HepG2 (cell line): ENCODE measurements around the gene SMPD3. TPM values are rescaled to one million over a fixed set of nuclear protein-coding genes. Genes with fewer than 3 reads are reported as not detected.

Experiments
- CCDC6 ChIP-seq: sonication (generic); formaldehyde crosslinking; IDR thresholded peaks from 2 replicates; pipeline ENCODE4 v1.8.1; 2022; ENCODE audit warnings: mild to moderate bottlenecking, missing genetic modification reagents, moderate library complexity
- JARID2 ChIP-seq: sonication (generic); formaldehyde crosslinking; IDR thresholded peaks from 2 replicates; pipeline ENCODE4 v1.8.1; 2023; ENCODE audit warnings: missing genetic modification reagents, inconsistent platforms; ENCODE audit not compliant: insufficient replicate concordance
- JUN ChIP-seq: sonication (generic); formaldehyde crosslinking; IDR thresholded peaks from 2 replicates; pipeline ENCODE4 v1.4.0; 2020; ENCODE audit warnings: mild to moderate bottlenecking, missing genetic modification reagents
- NFATC3 ChIP-seq: sonication (generic); formaldehyde crosslinking; IDR thresholded peaks from 2 replicates; pipeline ENCODE4 v1.5.1; 2020; ENCODE audit warnings: mild to moderate bottlenecking, missing genetic modification reagents
- NR3C1 ChIP-seq: sonication (generic); formaldehyde crosslinking; IDR thresholded peaks from 2 replicates; pipeline ENCODE4 v1.4.0; 2020; ENCODE audit warnings: missing genetic modification reagents
- THAP11 ChIP-seq: IDR thresholded peaks from 2 replicates; pipeline ENCODE4 v1.6.1; 2016; ENCODE audit warnings: missing biosample characterization, missing genetic modification reagents
- WIZ ChIP-seq: sonication (generic); formaldehyde crosslinking; IDR thresholded peaks from 2 replicates; pipeline ENCODE4 v1.5.1; 2020; ENCODE audit warnings: mild to moderate bottlenecking, missing genetic modification reagents
- YEATS4 ChIP-seq: sonication (generic); formaldehyde crosslinking; IDR thresholded peaks from 2 replicates; pipeline ENCODE4 v1.4.0; 2020; ENCODE audit warnings: missing genetic modification reagents, borderline replicate concordance
- ZNF251 ChIP-seq: sonication (generic); formaldehyde crosslinking; IDR thresholded peaks from 2 replicates; pipeline ENCODE4 v1.9.0; 2021; ENCODE audit warnings: mild to moderate bottlenecking, missing genetic modification reagents
- ZNF263 ChIP-seq: sonication (generic); formaldehyde crosslinking; IDR thresholded peaks from 2 replicates; pipeline ENCODE4 v1.4.0; 2020; ENCODE audit warnings: missing genetic modification reagents
- ZNF496 ChIP-seq: sonication (generic); formaldehyde crosslinking; IDR thresholded peaks from 2 replicates; pipeline ENCODE4 v1.8.1; 2023; ENCODE audit warnings: mild to moderate bottlenecking, moderate library complexity, missing genetic modification reagents; ENCODE audit not compliant: insufficient replicate concordance
- ZNF672 ChIP-seq: sonication (generic); formaldehyde crosslinking; IDR thresholded peaks from 2 replicates; pipeline ENCODE4 v1.8.1; 2022; ENCODE audit warnings: missing genetic modification reagents
- ZSCAN29 ChIP-seq: sonication (generic); formaldehyde crosslinking; conservative IDR thresholded peaks from 2 replicates; pipeline ENCODE4 v1.4.0; 2020; ENCODE audit warnings: mild to moderate bottlenecking, missing genetic modification reagents
- polyA plus RNA-seq, 8 experiments: library from polyadenylated mRNA; depleted of rRNA in 3 of 8; stranded (reverse) in 7 of 8; unstranded in 1 of 8; fragments of >200 nt; fragmentation: Illumina TruSeq in 4 of 8; extraction: Trizol in 4 of 8; gene quantifications; 2 replicates each; pipeline versions ENCODE4 v1.2.1 to v1.2.3, GENCODE V29; 2011 to 2016; ENCODE audit warnings: low read depth in 4 of 8, missing spikeins in 1 of 8, mixed read lengths in 1 of 8; ENCODE audit not compliant: insufficient read depth in 1 of 8
- total RNA-seq, 5 experiments: library from RNA; depleted of rRNA; stranded (reverse); fragments of >200 nt; fragmentation: Illumina TruSeq; extraction: Trizol; gene quantifications; 2 replicates each; pipeline ENCODE4 v1.2.3, GENCODE V29; 2016; ENCODE audit warnings: low read depth in 1 of 5
- TF ChIP-seq, protein P1 (sequence below): sonication (generic); formaldehyde crosslinking; IDR thresholded peaks from 2 replicates; pipeline ENCODE4 v1.4.0; 2020; ENCODE audit warnings: missing genetic modification reagents, low read depth, mild to moderate bottlenecking, borderline replicate concordance
- TF ChIP-seq, protein P2 (sequence below): sonication (generic); formaldehyde crosslinking; IDR thresholded peaks from 2 replicates; pipeline ENCODE4 v1.5.0; 2020; ENCODE audit warnings: mild to moderate bottlenecking, missing genetic modification reagents, borderline replicate concordance
- TF ChIP-seq, protein P3 (sequence below): sonication (generic); formaldehyde crosslinking; conservative IDR thresholded peaks from 2 replicates; pipeline ENCODE4 v1.8.0; 2022; ENCODE audit warnings: mild to moderate bottlenecking, moderate library complexity, missing genetic modification reagents
- TF ChIP-seq, protein P4 (sequence below), 2 experiments: sonication (generic) in 1 of 2; formaldehyde crosslinking in 1 of 2; IDR thresholded peaks; 2 replicates each; pipeline versions ENCODE4 v1.4.0 to v1.6.1; 2018 to 2020; ENCODE audit warnings: missing genetic modification reagents in 2 of 2, borderline replicate concordance in 1 of 2, low read depth in 1 of 2, mild to moderate bottlenecking in 1 of 2, missing biosample characterization in 1 of 2

Gene SMPD3
- total and polyA plus RNA-seq, 2 of the 13 experiments (the other 11 are each of a cell fraction or from before 2014, with no cell fraction given), result 0.07 to 0.32 TPM

DNA sequence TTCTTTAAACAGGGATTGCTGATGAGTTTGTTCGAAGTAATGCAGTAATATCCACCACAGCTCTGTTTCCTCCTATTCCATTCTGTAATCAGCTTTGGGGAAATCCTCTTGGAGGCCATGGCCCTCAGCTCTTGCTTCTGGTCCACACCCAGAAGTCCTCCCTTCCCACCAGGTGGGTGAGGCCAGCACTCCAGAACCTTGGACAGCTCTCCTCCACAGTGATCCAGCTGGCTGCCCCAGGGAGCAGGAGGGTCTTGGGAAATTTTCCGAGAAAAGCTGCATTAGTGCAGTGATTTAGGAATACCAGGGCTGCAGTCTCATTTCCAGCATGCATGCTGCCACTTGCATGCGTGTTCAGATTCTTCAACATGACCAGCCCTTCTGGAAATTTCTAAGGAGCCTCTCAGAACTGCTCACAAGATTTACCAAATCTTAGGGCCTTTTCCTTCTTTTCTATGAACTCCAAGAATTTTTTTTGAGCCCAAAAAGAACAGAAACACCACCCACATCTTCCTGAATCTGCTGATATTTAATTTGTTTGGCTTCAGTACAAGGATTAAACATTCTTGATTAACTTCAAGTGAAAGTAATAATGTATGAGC is 4.2 kb downstream of the SMPD3 start (continued):
- peak; percentile 50; the same call in 1 of the 2 replicates for TF ChIP-seq CCDC6
- TF ChIP-seq, protein P1, sequence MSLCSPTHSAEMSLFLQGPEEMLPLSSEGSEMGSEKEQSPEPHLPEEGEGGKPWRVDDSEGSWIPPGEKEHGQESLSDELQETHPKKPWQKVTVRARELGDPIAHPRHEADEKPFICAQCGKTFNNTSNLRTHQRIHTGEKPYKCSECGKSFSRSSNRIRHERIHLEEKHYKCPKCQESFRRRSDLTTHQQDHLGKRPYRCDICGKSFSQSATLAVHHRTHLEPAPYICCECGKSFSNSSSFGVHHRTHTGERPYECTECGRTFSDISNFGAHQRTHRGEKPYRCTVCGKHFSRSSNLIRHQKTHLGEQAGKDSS (CRISPR knock-in tag), result 0 out of 2 replicates have a peak, but pooled peaks have one; percentile 38
- TF ChIP-seq NR3C1, result no peak
- TF ChIP-seq YEATS4, result no peak
- TF ChIP-seq, protein P2, sequence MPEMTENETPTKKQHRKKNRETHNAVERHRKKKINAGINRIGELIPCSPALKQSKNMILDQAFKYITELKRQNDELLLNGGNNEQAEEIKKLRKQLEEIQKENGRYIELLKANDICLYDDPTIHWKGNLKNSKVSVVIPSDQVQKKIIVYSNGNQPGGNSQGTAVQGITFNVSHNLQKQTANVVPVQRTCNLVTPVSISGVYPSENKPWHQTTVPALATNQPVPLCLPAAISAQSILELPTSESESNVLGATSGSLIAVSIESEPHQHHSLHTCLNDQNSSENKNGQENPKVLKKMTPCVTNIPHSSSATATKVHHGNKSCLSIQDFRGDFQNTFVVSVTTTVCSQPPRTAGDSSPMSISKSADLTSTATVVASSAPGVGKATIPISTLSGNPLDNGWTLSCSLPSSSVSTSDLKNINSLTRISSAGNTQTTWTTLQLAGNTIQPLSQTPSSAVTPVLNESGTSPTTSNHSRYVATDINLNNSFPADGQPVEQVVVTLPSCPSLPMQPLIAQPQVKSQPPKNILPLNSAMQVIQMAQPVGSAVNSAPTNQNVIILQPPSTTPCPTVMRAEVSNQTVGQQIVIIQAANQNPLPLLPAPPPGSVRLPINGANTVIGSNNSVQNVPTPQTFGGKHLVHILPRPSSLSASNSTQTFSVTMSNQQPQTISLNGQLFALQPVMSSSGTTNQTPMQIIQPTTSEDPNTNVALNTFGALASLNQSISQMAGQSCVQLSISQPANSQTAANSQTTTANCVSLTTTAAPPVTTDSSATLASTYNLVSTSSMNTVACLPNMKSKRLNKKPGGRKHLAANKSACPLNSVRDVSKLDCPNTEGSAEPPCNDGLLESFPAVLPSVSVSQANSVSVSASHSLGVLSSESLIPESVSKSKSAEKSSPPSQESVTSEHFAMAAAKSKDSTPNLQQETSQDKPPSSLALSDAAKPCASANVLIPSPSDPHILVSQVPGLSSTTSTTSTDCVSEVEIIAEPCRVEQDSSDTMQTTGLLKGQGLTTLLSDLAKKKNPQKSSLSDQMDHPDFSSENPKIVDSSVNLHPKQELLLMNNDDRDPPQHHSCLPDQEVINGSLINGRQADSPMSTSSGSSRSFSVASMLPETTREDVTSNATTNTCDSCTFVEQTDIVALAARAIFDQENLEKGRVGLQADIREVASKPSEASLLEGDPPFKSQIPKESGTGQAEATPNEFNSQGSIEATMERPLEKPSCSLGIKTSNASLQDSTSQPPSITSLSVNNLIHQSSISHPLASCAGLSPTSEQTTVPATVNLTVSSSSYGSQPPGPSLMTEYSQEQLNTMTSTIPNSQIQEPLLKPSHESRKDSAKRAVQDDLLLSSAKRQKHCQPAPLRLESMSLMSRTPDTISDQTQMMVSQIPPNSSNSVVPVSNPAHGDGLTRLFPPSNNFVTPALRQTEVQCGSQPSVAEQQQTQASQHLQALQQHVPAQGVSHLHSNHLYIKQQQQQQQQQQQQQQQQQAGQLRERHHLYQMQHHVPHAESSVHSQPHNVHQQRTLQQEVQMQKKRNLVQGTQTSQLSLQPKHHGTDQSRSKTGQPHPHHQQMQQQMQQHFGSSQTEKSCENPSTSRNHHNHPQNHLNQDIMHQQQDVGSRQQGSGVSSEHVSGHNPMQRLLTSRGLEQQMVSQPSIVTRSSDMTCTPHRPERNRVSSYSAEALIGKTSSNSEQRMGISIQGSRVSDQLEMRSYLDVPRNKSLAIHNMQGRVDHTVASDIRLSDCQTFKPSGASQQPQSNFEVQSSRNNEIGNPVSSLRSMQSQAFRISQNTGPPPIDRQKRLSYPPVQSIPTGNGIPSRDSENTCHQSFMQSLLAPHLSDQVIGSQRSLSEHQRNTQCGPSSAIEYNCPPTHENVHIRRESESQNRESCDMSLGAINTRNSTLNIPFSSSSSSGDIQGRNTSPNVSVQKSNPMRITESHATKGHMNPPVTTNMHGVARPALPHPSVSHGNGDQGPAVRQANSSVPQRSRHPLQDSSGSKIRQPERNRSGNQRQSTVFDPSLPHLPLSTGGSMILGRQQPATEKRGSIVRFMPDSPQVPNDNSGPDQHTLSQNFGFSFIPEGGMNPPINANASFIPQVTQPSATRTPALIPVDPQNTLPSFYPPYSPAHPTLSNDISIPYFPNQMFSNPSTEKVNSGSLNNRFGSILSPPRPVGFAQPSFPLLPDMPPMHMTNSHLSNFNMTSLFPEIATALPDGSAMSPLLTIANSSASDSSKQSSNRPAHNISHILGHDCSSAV (CRISPR knock-in tag), result no peak
- TF ChIP-seq ZSCAN29 (CRISPR knock-in tag), result no peak
- TF ChIP-seq, protein P3, sequence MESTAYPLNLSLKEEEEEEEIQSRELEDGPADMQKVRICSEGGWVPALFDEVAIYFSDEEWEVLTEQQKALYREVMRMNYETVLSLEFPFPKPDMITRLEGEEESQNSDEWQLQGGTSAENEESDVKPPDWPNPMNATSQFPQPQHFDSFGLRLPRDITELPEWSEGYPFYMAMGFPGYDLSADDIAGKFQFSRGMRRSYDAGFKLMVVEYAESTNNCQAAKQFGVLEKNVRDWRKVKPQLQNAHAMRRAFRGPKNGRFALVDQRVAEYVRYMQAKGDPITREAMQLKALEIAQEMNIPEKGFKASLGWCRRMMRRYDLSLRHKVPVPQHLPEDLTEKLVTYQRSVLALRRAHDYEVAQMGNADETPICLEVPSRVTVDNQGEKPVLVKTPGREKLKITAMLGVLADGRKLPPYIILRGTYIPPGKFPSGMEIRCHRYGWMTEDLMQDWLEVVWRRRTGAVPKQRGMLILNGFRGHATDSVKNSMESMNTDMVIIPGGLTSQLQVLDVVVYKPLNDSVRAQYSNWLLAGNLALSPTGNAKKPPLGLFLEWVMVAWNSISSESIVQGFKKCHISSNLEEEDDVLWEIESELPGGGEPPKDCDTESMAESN (CRISPR knock-in tag), result peak; percentile 40; the same call in 1 of the 2 replicates
- peak; percentile 72 for TF ChIP-seq THAP11 (CRISPR knock-in tag)
- TF ChIP-seq ZNF263 (CRISPR knock-in tag), result peak; percentile 69
- no peak for TF ChIP-seq ZNF251 (CRISPR knock-in tag)
- TF ChIP-seq JUN (CRISPR knock-in tag), result no peak
- no peak for TF ChIP-seq ZNF496 (CRISPR knock-in tag)
- no peak for TF ChIP-seq ZNF672 (CRISPR knock-in tag)
- peak; percentile 49 for TF ChIP-seq JARID2 (CRISPR knock-in tag)
- peak; percentile 96 for TF ChIP-seq WIZ (CRISPR knock-in tag)
- no peak for TF ChIP-seq NFATC3 (CRISPR knock-in tag)
- TF ChIP-seq, protein P4, sequence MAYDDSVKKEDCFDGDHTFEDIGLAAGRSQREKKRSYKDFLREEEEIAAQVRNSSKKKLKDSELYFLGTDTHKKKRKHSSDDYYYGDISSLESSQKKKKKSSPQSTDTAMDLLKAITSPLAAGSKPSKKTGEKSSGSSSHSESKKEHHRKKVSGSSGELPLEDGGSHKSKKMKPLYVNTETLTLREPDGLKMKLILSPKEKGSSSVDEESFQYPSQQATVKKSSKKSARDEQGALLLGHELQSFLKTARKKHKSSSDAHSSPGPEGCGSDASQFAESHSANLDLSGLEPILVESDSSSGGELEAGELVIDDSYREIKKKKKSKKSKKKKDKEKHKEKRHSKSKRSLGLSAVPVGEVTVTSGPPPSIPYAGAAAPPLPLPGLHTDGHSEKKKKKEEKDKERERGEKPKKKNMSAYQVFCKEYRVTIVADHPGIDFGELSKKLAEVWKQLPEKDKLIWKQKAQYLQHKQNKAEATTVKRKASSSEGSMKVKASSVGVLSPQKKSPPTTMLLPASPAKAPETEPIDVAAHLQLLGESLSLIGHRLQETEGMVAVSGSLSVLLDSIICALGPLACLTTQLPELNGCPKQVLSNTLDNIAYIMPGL (CRISPR knock-in tag; IDR thresholded peaks at IDR 0.05; ENCODE audit: borderline replicate concordance in 1 of 2, low read depth in 1 of 2), result no peak
